Posterior cingulate gyrus (tissue), 11 donors: ENCODE measurements around the gene SENP7.

ENCODE experiments used
- DNase-seq, 10 donors: peaks; one replicate each; pipeline versions ENCODE4 v3.0.0 to v3.0.0-alpha.2; 2020 to 2021; ENCODE audit warnings: mixed read lengths in 3 of 10
- intact Hi-C: fragments of 100-400 bp; cut with DNase I; formaldehyde crosslinking; loops from one replicate; pipeline ENCODE4 v1.15.1; 2023

Gene SENP7

GRCh38 chr3:101281521-101282030, 231.4 kb downstream of the SENP7 start:
- intact Hi-C loops: no loop called here
- DNase-seq: no peak

- intact Hi-C loops: no loop called here
- DNase-seq: no peak
Observed at GRCh38 chr3:101279765-101280385, 233.1 kb downstream of the SENP7 start.

DNA sequence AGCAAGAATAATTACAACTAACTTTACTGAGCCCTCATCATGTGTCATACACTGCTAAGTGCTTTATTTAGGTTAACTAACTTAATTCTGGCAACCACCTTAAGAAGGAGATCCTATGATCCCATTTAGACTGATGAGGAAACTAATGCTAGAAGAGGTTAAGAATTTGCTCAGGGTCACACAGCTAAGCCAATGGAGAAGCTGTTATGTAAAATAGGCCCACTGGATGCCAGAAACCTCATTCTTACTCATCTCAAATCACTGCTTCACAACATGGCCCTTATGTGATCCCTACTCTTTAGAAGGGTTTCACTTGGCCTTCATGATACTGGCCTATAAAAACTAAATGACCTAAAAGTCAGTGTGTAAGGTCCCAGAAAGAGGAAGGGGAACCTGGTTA, 233.8 kb downstream of the SENP7 start:
- intact Hi-C loops: no loop called here
- DNase-seq: no peak

DNA sequence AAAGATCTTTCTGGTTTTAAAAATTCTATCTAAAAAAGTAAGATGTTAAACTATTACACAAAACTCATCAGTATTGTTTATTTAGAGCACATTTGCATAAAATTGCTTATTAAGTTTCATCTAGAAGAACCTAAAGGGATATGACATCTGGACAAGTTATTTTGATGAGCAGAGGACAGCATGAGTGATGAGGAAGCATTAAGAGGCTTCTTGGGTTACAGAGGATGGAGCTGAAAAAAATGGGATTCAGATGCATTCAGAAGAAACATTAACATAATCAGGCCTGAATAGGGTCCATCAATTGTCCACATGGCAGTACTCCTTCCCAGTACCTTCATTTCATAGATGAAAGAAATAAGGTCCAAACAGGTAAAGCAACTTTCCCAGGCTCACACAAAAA, 234.3 kb downstream of the SENP7 start:
- no peak for DNase-seq

More for the DNA sequence above, 234.3 kb downstream of the SENP7 start:
- intact Hi-C loops: no loop called here
